GM19452 (cell line): ENCODE data around the gene CBFB.

Source experiments
- ATAC-seq: cut with Tn5 transposase; IDR thresholded peaks from one replicate; pipeline ENCODE4 v1.9.1; 2021; ENCODE audit not compliant: unreplicated experiment

The CBFB gene

DNA sequence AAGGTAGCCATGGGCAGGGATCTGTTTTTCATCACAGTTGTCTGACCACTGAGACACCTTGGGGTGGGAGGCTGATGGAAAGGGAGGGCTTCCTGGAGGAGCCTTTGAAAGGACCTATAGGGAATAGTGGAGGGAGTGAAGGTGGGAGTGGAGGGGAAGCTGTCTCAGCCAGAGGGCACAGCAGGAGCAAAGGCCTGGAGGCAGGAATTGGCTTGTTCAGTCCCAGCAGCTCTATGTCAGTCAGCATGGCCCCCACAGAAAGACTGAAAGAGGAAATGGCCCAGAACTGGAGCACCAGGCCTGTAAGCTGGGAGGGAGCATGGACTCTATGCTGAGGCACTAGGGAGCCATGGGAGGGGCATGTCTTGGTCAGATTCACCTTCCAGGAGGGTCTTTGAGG, 12.8 kb upstream of the CBFB start:
- ATAC-seq, result no peak

DNA sequence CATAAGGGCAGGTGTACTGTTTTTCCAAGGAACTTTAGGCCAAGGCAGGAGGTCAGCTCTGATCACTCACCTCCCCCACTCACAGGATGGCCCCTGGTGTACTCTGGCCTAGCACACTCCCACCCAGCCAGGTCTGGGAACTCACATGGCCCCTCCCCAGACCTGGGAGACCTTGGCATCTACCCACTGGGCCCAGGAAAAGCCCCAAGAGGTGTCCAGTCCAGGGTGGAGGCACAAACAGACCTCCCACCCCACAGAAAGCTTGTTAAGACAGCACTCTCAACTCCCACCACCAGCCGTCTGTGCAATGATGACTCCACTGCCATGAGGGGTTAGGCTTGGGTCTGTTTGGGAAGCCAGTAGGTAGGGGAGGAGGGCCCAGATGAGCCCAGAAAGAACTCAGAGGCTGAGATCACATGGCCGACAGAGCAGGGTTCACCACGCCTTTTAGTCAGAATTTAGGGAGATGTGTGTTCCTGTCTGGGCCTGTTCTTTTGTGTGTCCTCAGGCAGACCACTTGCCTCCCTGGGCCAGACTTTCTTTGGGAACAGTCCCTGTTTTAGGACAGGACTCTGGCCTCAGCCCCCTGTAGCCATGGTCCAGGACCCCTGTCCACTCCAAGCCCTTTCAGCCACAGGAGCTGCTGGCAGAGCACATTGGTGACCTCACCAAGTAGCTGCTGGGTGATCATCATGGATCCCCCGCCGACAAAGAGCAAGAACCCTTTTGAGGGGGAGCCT, 12.1 kb upstream of the CBFB start:
- ATAC-seq, result no peak

GRCh38 chr16:67017421-67017750, 11.6 kb upstream of the CBFB start:
- ATAC-seq, result no peak

GRCh38 chr16:67017810-67018488, 11.0 kb upstream of the CBFB start:
- ATAC-seq, result peak; percentile 87

DNA sequence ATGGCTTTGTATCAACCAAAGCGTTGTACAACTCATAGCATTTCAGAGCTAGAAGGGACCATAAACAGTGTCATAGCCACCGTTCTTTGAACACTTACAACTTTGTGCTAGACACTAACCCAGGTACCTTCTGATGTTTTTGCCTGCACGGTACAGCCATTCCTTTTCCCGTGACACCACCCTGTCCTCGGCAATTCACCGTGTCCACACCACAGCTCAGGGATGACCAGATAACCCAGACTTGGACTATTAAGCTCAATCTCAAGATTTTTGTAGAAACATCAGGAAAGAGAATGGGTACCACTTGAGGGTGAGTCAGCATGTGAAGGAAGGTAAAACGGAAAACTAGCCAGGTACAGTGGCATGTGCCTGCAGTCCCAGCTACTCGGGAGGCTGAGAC, 9.8 kb upstream of the CBFB start:
- no peak for ATAC-seq

- no peak for ATAC-seq
Measured at GRCh38 chr16:67021321-67021720, 7.6 kb upstream of the CBFB start.

- ATAC-seq, result no peak
Measured at GRCh38 chr16:67022531-67023214, 6.3 kb upstream of the CBFB start.

GRCh38 chr16:67023689-67024088, 5.3 kb upstream of the CBFB start:
- ATAC-seq, result no peak

DNA sequence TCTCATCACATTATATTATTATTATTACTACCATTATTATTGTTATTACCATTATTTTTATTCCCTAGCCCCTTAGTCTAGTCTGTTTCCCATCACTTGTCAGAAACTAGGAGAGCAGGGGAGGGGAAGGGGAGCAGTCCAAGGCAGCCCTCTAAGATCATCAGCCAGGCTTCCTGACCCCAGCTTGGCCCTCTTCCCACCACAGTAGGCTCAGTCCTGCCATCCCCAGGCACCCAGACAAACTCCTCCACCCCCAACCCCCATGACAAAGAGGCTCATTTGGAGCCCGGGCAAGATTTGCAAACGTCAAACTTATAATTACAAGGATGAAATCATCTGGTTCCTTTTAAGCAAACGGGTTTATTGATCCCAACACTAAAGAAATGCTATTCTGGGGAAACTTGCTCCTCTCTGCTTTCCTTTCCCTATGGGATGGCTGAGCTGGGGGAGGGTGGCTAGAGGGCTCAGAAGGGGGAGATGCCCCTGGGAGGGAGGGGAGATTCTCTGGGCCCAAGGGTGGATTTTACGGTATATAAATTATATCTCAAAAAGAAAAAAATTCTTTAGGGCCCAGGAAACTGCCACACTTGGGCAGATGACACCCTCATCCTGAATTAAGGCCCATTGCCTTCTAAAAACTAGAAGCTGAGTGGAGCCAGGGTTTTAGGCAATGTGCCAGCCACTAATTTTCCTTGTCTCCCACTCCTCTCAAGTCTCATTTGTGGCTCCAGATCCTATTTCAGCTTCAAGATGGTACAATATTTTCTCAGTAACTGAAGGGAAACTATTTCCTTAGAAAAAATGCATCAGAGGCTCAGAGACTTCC, 4.4 kb upstream of the CBFB start:
- no peak for ATAC-seq

GRCh38 chr16:67025210-67025550, 3.8 kb upstream of the CBFB start:
- no peak for ATAC-seq

- ATAC-seq, result no peak
Measured at GRCh38 chr16:67026570-67026969, 2.4 kb upstream of the CBFB start.

DNA sequence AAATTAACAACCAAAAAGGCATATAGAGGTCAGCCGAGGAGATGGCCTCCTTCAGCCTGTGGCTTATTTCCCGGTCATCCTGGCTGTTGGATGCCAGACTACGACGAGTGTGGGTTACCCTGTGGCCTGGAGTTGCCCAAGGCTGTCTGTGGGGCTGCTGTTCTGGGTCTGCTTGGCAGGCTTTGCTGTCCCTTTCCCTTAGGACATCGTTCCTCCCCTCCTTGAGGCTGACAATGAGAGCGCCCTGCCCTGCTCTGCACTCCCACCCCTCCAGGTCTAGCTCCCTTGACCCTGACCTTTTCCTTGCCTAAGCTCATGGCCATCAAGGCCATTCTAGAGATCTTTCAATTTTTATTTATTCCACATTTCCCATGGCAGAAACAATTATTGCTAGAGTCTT, 1.9 kb upstream of the CBFB start:
- ATAC-seq, result no peak

GRCh38 chr16:67028167-67028695, 718 bp upstream of the CBFB start:
- ATAC-seq, result no peak

DNA sequence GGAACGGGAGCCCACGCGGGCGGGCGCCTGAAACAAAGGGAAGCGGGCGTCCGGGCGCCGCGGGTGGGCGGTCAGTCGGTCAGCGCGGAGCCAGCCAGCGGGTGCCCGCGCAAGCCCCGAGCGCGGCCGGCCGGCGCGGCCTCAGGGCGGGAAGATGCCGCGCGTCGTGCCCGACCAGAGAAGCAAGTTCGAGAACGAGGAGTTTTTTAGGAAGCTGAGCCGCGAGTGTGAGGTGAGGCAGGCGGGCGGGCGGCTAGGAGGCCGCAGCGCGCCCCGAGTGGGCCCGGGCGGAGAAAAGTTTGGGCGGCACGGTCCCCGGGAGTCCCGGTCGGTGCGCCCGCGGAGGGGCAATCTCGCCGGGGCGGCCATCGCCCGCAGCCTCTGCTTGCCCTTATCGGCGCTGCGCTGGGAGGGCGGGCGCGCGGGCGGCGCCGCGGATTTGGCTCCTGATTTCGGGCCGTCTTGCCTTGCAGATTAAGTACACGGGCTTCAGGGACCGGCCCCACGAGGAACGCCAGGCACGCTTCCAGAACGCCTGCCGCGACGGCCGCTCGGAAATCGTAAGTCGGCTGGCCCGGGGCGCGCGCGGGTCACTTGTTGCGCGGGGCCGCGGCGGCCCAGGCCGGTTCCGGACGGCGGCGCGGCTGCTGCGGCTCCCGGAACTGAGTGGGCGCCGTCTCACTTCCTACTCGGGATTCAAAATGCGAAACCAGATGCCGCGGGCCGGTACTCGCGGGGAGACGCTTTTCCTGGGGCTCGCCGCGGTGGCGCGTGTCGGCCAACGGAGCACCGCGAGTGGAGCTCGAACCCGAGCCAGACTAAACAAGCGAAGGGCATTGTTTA, 526 bp downstream of the CBFB start:
- ATAC-seq, result peak; percentile 43

GRCh38 chr16:67030221-67030962, 1.4 kb downstream of the CBFB start:
- no peak for ATAC-seq

GRCh38 chr16:67034487-67034886, 5.5 kb downstream of the CBFB start:
- ATAC-seq, result no peak

- no peak for ATAC-seq
Measured at GRCh38 chr16:67035364-67035763, 6.4 kb downstream of the CBFB start.

DNA sequence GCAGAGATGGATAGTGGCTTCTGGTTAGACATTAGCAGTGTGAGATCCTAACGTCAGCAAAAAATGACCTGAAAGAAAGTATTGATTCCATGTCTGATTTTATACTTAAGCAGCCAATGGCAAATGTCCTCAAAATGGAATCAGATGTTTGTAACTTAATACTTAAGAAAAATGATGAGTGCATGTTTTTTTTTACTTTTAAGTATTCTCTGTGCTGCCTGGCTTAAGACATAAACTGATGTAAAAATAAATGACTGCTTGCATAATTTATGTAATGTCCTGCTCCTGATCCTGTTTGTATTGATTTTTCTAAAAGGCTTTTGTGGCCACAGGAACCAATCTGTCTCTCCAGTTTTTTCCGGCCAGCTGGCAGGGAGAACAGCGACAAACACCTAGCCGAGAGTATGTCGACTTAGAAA, 7.4 kb downstream of the CBFB start:
- ATAC-seq, result no peak

DNA sequence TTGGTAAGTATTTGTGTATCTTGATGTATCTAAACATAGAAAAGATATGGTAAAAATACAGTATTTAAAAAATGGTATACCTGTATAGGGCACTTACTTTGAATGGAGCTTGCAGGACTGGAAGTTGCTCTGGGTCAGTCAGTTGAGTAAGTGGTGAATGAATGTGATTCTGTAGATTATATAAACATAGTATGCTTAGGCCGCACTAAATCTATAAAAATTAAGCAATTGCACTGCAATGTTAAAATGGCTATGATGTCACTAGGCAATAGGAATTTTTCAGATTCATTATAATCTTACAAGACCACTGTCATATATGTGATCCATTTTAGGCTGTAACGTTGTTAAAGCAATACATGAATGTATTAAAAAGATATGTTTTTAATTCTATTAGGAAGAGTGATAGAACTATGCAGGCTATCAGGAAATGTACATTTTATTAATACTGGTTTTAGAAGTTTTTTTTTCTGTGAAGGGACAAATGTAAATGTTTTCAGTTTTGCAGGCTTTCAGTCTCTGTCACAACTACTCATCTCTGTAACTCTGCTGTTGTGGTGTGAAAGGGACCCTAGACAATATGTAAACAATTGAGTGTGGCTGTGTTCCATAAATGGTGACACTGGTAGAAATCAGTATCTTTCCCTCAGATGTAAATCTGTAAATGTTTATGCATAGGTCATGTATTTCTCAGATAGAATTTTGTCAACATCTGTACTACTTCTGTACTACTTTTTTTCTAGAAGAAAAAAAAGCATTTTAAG, 10.5 kb downstream of the CBFB start:
- no peak for ATAC-seq
